ENCODE results near the gene ZDHHC12. TPM values are rescaled to one million over a fixed set of nuclear protein-coding genes. Genes with fewer than 3 reads are reported as not detected.

The ZDHHC12 gene
- total RNA-seq, 4 donors from 2014 or later = 51.5 to 99.4 (median 77.1) TPM

GRCh38 chr9:128690684-128691034 is 33.3 kb downstream of the ZDHHC12 start:
- H3K9me3 ChIP-seq = no peaks in the 10 kb centered on the region
- H3K4me1 ChIP-seq = peaks cover 22 to 55% (median 31%) of the 10 kb centered on the region in 3 donors
- peak overlapping the region; percentile 78 to 97 (median 92) for H3K4me3 ChIP-seq
- WGBS, 2 donors = 2 to 6% methylated on average over 5 of the region's 5 CpGs
- peaks cover 7 to 46% (median 25%) of the 10 kb centered on the region in 3 donors for H3K36me3 ChIP-seq
- no peak for DNase-seq
- TF ChIP-seq CTCF (IDR thresholded peaks at IDR 0.05) = no peak
- TF ChIP-seq POLR2A (IDR thresholded peaks at IDR 0.05) = no peak
- H3K27me3 ChIP-seq = no peaks in the 10 kb centered on the region
- intact Hi-C loops (cut with DNase I) = no loop called here
- peak overlapping the region; percentile 83 to 99 (median 91) for H3K27ac ChIP-seq

GRCh38 chr9:128689820-128690683 is 33.9 kb downstream of the ZDHHC12 start:
- Histone ChIP-seq H3K27me3 (no peaks in the 10 kb centered on the region), H3K9me3 (no peaks in the 10 kb centered on the region), H3K4me3 (peak overlapping the region; percentile 78 to 97 (median 92)), H3K36me3 (peaks cover 7 to 40% (median 21%) of the 10 kb centered on the region in 3 donors), H3K4me1 (peaks cover 28 to 61% (median 33%) of the 10 kb centered on the region in 3 donors), H3K27ac (peak overlapping the region; percentile 83 to 99 (median 91))
- WGBS, 2 donors = 0% methylated on average over 6 to 19 of the region's 83 CpGs
- DNase-seq = no peak
- intact Hi-C loops (cut with DNase I) = no loop called here
- peak in 1 of 4 donors; percentile 8 for TF ChIP-seq POLR2A (IDR thresholded peaks at IDR 0.05)
- TF ChIP-seq CTCF (IDR thresholded peaks at IDR 0.05) = no peak

GRCh38 chr9:128689293-128689774 is 34.6 kb downstream of the ZDHHC12 start:
- no peaks in the 10 kb centered on the region for H3K27me3 ChIP-seq
- H3K4me3 ChIP-seq = peak overlapping the region; percentile 78 to 97 (median 92)
- no peak for DNase-seq
- H3K4me1 ChIP-seq = peaks cover 34 to 69% (median 40%) of the 10 kb centered on the region in 3 donors
- no peaks in the 10 kb centered on the region for H3K9me3 ChIP-seq
- peak overlapping the region; percentile 93 to 99 (median 98) for H3K27ac ChIP-seq
- intact Hi-C loops (cut with DNase I) = no loop called here
- WGBS, 2 donors = 0% methylated on average over 3 of the region's 80 CpGs; no CpG with 5 or more reads in 1 of the 2 donors
- H3K36me3 ChIP-seq = peaks cover 7 to 33% (median 19%) of the 10 kb centered on the region in 3 donors
- TF ChIP-seq CTCF (IDR thresholded peaks at IDR 0.05) (no peak), POLR2A (IDR thresholded peaks at IDR 0.05) (no peak)

GRCh38 chr9:128688501-128689292 is 35.2 kb downstream of the ZDHHC12 start, which contains the start of gene SET:
SET (plus strand) TSS chr9:128689222; CDS start chr9:128689583, 361 bp downstream.
- Histone ChIP-seq H3K4me3 (peak within 1 kb of the TSS; percentile 78 to 97 (median 92)), H3K36me3 (peaks cover 6 to 27% (median 14%) of the 10 kb centered on the region in 3 donors), H3K9me3 (no peaks in the 10 kb centered on the region), H3K4me1 (peaks cover 35 to 75% (median 40%) of the 10 kb centered on the region in 3 donors), H3K27ac (peak within 1 kb of the TSS; percentile 95 to 99 (median 98)), H3K27me3 (no peaks in the 10 kb centered on the region)
- DNase-seq = peak; percentile 38
- 0 to 30% methylated on average over 7 to 11 of the region's 93 CpGs for WGBS, 2 donors
- intact Hi-C loops (cut with DNase I) = no loop called here
- peak in 2 of 6 experiments; percentile 2 to 35 for TF ChIP-seq CTCF (IDR thresholded peaks at IDR 0.05)
- TF ChIP-seq POLR2A (IDR thresholded peaks at IDR 0.05) = peak in 3 of 4 donors; percentile 95 to 99 (median 96)

Measured in esophagus squamous epithelium (tissue), 5 donors.